B cell (primary cell): ENCODE data around the gene RWDD4.

Source experiments
- EZH2 ChIP-seq: IDR thresholded peaks from 2 replicates; pipeline ENCODE4 v1.6.1; 2012; ENCODE audit warnings: borderline replicate concordance, low read depth, mild to moderate bottlenecking, moderate library complexity, low read length; ENCODE audit not compliant: insufficient read depth, poor library complexity, severe bottlenecking
- TF ChIP-seq, protein P1 (sequence below): fragments of 200-600 bp; IDR thresholded peaks from one replicate; pipeline ENCODE4 v1.8.0; 2022; ENCODE audit warnings: antibody characterized with exemption, mild to moderate bottlenecking

DNA sequence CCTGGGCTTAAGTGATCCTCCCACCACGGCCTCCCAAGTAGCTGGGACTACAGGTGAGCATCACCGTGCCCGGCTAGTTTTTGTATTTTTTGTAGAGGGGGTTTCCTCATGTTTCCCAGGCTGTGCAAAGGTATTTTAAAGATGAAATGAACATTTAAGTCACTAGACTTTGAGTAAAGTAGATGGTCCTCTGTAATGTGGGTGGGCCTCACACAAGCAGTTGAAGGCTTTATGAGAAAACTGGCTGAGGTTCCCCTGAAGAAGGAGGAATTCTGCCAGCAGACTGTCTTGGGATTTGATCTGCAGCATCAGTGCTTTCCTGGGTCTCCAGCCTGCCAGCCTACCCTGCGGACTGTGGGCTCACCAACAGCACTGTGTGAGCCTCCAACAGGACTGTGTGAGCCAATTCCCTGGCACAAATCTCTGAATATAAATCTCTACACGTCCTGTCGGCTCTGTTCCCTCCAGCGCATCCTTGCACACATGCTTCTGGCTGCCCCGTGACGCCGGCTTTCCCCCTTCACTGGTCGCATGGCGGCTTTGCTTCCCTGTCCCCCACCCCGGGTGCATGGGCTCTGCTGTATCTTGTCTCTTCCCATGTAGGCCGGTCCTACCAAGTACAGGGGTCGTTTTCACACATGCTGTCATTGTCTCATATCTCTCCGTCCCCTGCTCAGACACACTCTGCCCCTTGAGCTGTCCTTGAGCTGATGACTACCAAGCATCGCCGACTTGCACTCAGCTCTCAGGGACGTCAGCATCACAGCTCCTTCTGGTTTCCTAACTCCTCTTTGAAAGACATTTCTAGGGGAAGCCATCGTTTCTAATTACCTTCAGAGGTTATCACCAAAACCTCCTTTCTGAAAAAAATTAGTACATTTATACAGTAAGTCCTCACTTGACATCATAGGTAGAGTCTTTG is 46.4 kb downstream of the RWDD4 start:
- TF ChIP-seq, protein P1, sequence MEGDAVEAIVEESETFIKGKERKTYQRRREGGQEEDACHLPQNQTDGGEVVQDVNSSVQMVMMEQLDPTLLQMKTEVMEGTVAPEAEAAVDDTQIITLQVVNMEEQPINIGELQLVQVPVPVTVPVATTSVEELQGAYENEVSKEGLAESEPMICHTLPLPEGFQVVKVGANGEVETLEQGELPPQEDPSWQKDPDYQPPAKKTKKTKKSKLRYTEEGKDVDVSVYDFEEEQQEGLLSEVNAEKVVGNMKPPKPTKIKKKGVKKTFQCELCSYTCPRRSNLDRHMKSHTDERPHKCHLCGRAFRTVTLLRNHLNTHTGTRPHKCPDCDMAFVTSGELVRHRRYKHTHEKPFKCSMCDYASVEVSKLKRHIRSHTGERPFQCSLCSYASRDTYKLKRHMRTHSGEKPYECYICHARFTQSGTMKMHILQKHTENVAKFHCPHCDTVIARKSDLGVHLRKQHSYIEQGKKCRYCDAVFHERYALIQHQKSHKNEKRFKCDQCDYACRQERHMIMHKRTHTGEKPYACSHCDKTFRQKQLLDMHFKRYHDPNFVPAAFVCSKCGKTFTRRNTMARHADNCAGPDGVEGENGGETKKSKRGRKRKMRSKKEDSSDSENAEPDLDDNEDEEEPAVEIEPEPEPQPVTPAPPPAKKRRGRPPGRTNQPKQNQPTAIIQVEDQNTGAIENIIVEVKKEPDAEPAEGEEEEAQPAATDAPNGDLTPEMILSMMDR = no peak
- TF ChIP-seq EZH2 = no peak
